Panc1 (cell line): ENCODE measurements around the gene BMPR2. TPM values are rescaled to one million over a fixed set of nuclear protein-coding genes. Genes with fewer than 3 reads are reported as not detected.
"Not testable (repeated sequence)": the region's sequence is repeated elsewhere in the genome, so short reads cannot be mapped to it uniquely, and the experiment has no call there.

Source experiments
- ATAC-seq: fragments of 200-7000 bp; cut with Tn5 transposase; 2 replicates; pipeline ENCODE4 v1.9.1; 2020; ENCODE audit warnings: mild to moderate bottlenecking, moderate library complexity
- BruUV-seq: library from RNA; stranded (reverse); fragments of 400-500 nt; replicated peaks from 2 replicates; lab custom pipeline; 2021; lab: Mats Ljungman, UMichigan
- CTCF ChIA-PET: fragments of 300-600 bp; sonication (Branson Sonifier 250); formaldehyde crosslinking; loops from one replicate; lab custom pipeline; 2022; ENCODE audit warnings: antibody characterized with exemption; lab: Charles Lee
- POLR2A ChIA-PET: fragments of 300-600 bp; sonication (Branson Sonifier 250); formaldehyde crosslinking; loops from one replicate; lab custom pipeline; 2022; ENCODE audit warnings: antibody characterized with exemption; lab: Charles Lee
- DNase-seq: peaks from one replicate; pipeline ENCODE4 v3.0.0-alpha.2; 2010; ENCODE audit warnings: low read depth, low spot score
- H3K27ac ChIP-seq: 2 replicates; pipeline ENCODE4 v1.5.1; 2011; ENCODE audit warnings: mild to moderate bottlenecking, low read length, inconsistent platforms
- H3K27me3 ChIP-seq: fragments of 200-500 bp; sonication (Bioruptor generic); 2 replicates; pipeline ENCODE4 v1.6.0; 2014; ENCODE audit warnings: low read length, inconsistent platforms; ENCODE audit not compliant: control insufficient read depth, insufficient read depth
- H3K36me3 ChIP-seq: fragments of 200-500 bp; sonication (Bioruptor generic); 2 replicates; pipeline ENCODE4 v1.5.1; 2014; ENCODE audit warnings: inconsistent platforms, mild to moderate bottlenecking, low read length, moderate library complexity; ENCODE audit not compliant: control insufficient read depth, insufficient read depth
- H3K4me1 ChIP-seq: 2 replicates; pipeline ENCODE4 v1.5.1; 2011; ENCODE audit warnings: inconsistent platforms, mild to moderate bottlenecking, low read length, moderate library complexity; ENCODE audit not compliant: control insufficient read depth, insufficient read depth
- H3K4me3 ChIP-seq, 2 experiments: 2 replicates each; pipeline ENCODE4 v1.5.1; 2011 to 2012; ENCODE audit warnings: low read depth in 2 of 2, low read length in 2 of 2, mild to moderate bottlenecking in 2 of 2, inconsistent platforms in 1 of 2, moderate library complexity in 1 of 2
- H3K9me3 ChIP-seq: fragments of 200-500 bp; sonication (Bioruptor generic); 2 replicates; pipeline ENCODE4 v1.5.1; 2014; ENCODE audit warnings: low read depth, mild to moderate bottlenecking, inconsistent platforms, low read length, moderate library complexity; ENCODE audit not compliant: control insufficient read depth, insufficient read depth
- POLR2AphosphoS5 ChIP-seq: IDR thresholded peaks from 2 replicates; pipeline ENCODE4 v1.6.1; 2012; ENCODE audit warnings: mild to moderate bottlenecking, low read depth, low read length, moderate library complexity
- REST ChIP-seq, 2 experiments: IDR thresholded peaks; 2 replicates each; pipeline ENCODE4 v1.6.1; 2011 to 2012; ENCODE audit warnings: low read depth in 2 of 2, control low read depth in 1 of 2, low read length in 1 of 2, mild to moderate bottlenecking in 1 of 2, moderate library complexity in 1 of 2; ENCODE audit not compliant: insufficient read depth in 1 of 2
- SIN3A ChIP-seq: IDR thresholded peaks from 2 replicates; pipeline ENCODE4 v1.6.1; 2012; ENCODE audit warnings: low read depth, mild to moderate bottlenecking, low read length, moderate library complexity, borderline replicate concordance; ENCODE audit not compliant: insufficient read depth
- TCF7L2 ChIP-seq: IDR thresholded peaks from 2 replicates; pipeline ENCODE4 v1.6.1; 2011; ENCODE audit warnings: mild to moderate bottlenecking, low read depth, low read length, inconsistent platforms
- in situ Hi-C: cut with HindIII; loops from 2 replicates; pipeline ENCODE4 v1.10.0; 2016; ENCODE audit warnings: low sequenced_read_pairs, low pct_unique_long_range_greater_than_20kb
- intact Hi-C: fragments of 100-400 bp; cut with micrococcal nuclease; formaldehyde crosslinking; loops from one replicate; pipeline ENCODE4 v1.10.0; 2022; ENCODE audit not compliant: unreplicated experiment
- total RNA-seq: library from RNA; stranded (reverse); gene quantifications from one replicate; pipeline ENCODE4 v1.2.1, GENCODE V29; 2021; ENCODE audit not compliant: unreplicated experiment
- TF ChIP-seq, protein P1 (sequence below): fragments of 450-650 bp; IDR thresholded peaks from 2 replicates; pipeline ENCODE4 v1.5.1; 2017; ENCODE audit warnings: mild to moderate bottlenecking

BMPR2 gene
- total RNA-seq, 1 experiment from 2014 or later = 65.2 TPM

DNA sequence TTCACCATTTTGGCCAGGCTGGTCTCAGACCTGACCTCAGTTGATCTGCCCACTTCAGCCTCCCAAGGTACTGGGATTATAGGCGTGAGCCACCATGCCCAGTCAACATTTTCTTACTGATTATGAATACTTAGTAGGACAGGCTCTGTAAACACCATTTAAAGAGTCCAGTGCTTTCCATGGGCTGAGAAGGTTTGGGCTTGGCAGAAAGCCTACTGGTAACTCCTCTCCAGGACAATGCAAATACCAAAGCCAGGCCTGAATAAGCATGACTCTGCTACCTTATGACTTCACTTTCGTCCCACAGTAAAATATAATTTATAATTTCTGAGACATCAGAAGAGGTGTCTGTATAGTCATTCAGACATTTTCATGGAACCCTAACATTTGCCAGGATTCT lies 198.4 kb downstream of the BMPR2 start:
- no TSS peak for BruUV-seq
- H3K4me3 ChIP-seq = no peak overlapping the region
- POLR2A ChIA-PET = no interaction called here
- ATAC-seq = no peak
- no peaks in the 10 kb centered on the region for H3K4me1 ChIP-seq
- CTCF ChIA-PET = interaction anchor here (0.6 to 0.8 kb wide), 3 partner anchors 256 to 655 kb away, joined by 4 to 10 read pairs (median 8); no protein-coding TSS in a partner anchor
- no peak for DNase-seq
- H3K27ac ChIP-seq = no peak overlapping the region
- in situ Hi-C loops = no loop called here
- no peaks in the 10 kb centered on the region for H3K27me3 ChIP-seq
- no peaks in the 10 kb centered on the region for H3K36me3 ChIP-seq
- no peaks in the 10 kb centered on the region for H3K9me3 ChIP-seq
- intact Hi-C loops = loop anchor here (10.0 kb wide), 1 partner anchor 300 kb away; the partner anchor contains the start of gene ICA1L
- no peak for TF ChIP-seq SIN3A

DNA sequence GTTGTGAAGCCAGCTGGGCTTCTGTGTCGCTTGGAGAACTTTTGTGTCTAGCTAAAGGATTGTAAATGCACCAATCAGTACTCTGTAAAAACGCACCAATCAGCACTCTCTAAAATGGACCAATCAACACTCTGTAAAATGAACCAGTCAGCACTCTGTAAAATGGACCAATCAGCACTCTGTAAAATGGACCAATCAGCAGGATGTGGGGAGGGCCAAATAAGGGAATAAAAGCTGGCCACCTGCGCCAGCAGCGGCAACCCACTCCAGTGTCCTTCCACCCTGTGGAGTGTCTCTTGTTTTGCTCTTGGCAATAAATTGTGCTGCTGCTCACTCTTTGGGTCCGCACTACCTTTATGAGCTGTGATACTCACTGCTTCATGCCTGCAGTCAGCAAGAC lies 199.1 kb downstream of the BMPR2 start:
- CTCF ChIA-PET, in situ Hi-C loops: not testable (repeated sequence)

GRCh38 chr2:202577250-202578183 lies 201.4 kb downstream of the BMPR2 start:
- in situ Hi-C loops = no loop called here
- Histone ChIP-seq H3K9me3 (no peaks in the 10 kb centered on the region), H3K27me3 (no peaks in the 10 kb centered on the region), H3K4me1 (no peaks in the 10 kb centered on the region), H3K4me3 (no peak overlapping the region), H3K36me3 (no peaks in the 10 kb centered on the region), H3K27ac (no peak overlapping the region)
- ChIA-PET CTCF (no interaction called here), POLR2A (no interaction called here)
- intact Hi-C loops = loop anchor here (10.0 kb wide), 1 partner anchor 297 kb away; the partner anchor contains the start of gene ICA1L
- DNase-seq (no peak), ATAC-seq (no peak)
- TF ChIP-seq SIN3A = no peak
- TF ChIP-seq TCF7L2 = no peak
- TF ChIP-seq POLR2AphosphoS5 = no peak
- TF ChIP-seq, protein P1, sequence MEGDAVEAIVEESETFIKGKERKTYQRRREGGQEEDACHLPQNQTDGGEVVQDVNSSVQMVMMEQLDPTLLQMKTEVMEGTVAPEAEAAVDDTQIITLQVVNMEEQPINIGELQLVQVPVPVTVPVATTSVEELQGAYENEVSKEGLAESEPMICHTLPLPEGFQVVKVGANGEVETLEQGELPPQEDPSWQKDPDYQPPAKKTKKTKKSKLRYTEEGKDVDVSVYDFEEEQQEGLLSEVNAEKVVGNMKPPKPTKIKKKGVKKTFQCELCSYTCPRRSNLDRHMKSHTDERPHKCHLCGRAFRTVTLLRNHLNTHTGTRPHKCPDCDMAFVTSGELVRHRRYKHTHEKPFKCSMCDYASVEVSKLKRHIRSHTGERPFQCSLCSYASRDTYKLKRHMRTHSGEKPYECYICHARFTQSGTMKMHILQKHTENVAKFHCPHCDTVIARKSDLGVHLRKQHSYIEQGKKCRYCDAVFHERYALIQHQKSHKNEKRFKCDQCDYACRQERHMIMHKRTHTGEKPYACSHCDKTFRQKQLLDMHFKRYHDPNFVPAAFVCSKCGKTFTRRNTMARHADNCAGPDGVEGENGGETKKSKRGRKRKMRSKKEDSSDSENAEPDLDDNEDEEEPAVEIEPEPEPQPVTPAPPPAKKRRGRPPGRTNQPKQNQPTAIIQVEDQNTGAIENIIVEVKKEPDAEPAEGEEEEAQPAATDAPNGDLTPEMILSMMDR = no peak
- no peak for TF ChIP-seq REST (IDR thresholded peaks at IDR 0.05; ENCODE audit: insufficient read depth in 1 of 2, low read depth in 2 of 2, low read length in 1 of 2)
- no TSS peak for BruUV-seq

More for the DNA sequence above, 199.1 kb downstream of the BMPR2 start:
- H3K27me3 ChIP-seq, BruUV-seq, POLR2A ChIA-PET, H3K4me3 ChIP-seq, H3K27ac ChIP-seq, DNase-seq, H3K9me3 ChIP-seq, H3K4me1 ChIP-seq, ATAC-seq, H3K36me3 ChIP-seq: not testable (repeated sequence)
- intact Hi-C loops = loop anchor here (10.0 kb wide), 1 partner anchor 300 kb away; the partner anchor contains the start of gene ICA1L

DNA sequence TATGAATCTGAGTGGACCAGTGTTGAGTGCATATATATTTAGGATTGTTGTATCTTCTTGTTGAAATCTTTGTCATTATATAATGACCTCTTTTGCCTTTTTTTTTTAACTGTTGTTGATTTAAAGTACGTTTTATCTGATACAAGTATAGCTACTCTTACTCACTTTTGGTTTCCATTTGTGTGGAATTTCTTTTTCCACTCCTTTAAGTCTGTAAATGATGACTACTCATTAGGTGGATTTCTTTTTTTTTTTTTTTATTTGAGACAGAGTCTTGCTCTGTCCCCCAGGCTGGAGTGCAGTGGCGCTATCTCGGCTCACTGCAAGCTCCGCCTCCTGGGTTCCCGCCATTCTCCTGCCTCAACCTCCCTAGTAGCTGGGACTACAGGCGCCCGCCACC lies 206.7 kb downstream of the BMPR2 start:
- CTCF ChIA-PET, H3K27ac ChIP-seq, in situ Hi-C loops, H3K4me1 ChIP-seq, ATAC-seq, POLR2A ChIA-PET, DNase-seq, intact Hi-C loops, BruUV-seq, H3K4me3 ChIP-seq, H3K36me3 ChIP-seq, H3K27me3 ChIP-seq, H3K9me3 ChIP-seq: not testable (repeated sequence)
